Right ventricle myocardium superior (tissue), 1 donor: Measurements from ENCODE around the gene OR2B2. TPM values are rescaled to one million over a fixed set of nuclear protein-coding genes. Genes with fewer than 3 reads are reported as not detected.

Experiments
- ATAC-seq: fragments of 200-7000 bp; cut with Tn5 transposase; one replicate; pipeline ENCODE4 v1.9.1; 2020; ENCODE audit warnings: mild to moderate bottlenecking; ENCODE audit not compliant: poor library complexity
- DNase-seq: peaks from one replicate; pipeline ENCODE4 v3.0.0-alpha.2; 2020
- intact Hi-C: fragments of 100-400 bp; cut with DNase I; formaldehyde crosslinking; loops from one replicate; pipeline ENCODE4 v1.11.2; 2022
- total RNA-seq: library from RNA; stranded (reverse); fragmentation: NEBNext Ultra II Directional; extraction: Animal tissue kit (Norgen Biotek cat#: 25700); gene quantifications from one replicate; pipeline ENCODE4 v1.2.1, GENCODE V29; 2021
- donor health status: DM: no; HTN: yes; CAD: no; lungs with severe emphysema.

Gene OR2B2
- total RNA-seq, 1 donor from 2014 or later = not detected

GRCh38 chr6:27872642-27873020, 39.6 kb downstream of the OR2B2 start:
- DNase-seq (no peak), ATAC-seq (no peak)
- intact Hi-C loops = no loop called here

GRCh38 chr6:27871924-27872638, 40.1 kb downstream of the OR2B2 start:
- intact Hi-C loops = no loop called here
- peak; percentile 61 for DNase-seq
- peak; percentile 90 for ATAC-seq

- intact Hi-C loops = no loop called here
- DNase-seq = no peak
- no peak for ATAC-seq
Measured at GRCh38 chr6:27870291-27870870, 41.8 kb downstream of the OR2B2 start.

GRCh38 chr6:27868311-27868710, 43.9 kb downstream of the OR2B2 start:
- ATAC-seq (no peak), DNase-seq (no peak)
- intact Hi-C loops = no loop called here

- no peak for DNase-seq
- intact Hi-C loops = no loop called here
- ATAC-seq = no peak
Measured at GRCh38 chr6:27867945-27868300, 44.3 kb downstream of the OR2B2 start.

GRCh38 chr6:27867051-27867944, 44.9 kb downstream of the OR2B2 start:
- intact Hi-C loops = no loop called here
- peak; percentile 63 for ATAC-seq

GRCh38 chr6:27866357-27867050, 45.7 kb downstream of the OR2B2 start:
- ATAC-seq = peak; percentile 45
- intact Hi-C loops = no loop called here
- no peak for DNase-seq

More at GRCh38 chr6:27867051-27867944, 44.9 kb downstream of the OR2B2 start:
- peak; percentile 85 for DNase-seq

- intact Hi-C loops = no loop called here
- DNase-seq (no peak), ATAC-seq (peak; percentile 4)
Measured at GRCh38 chr6:27865850-27866356, 46.3 kb downstream of the OR2B2 start.

- intact Hi-C loops = no loop called here
Measured at GRCh38 chr6:27864906-27865849, 47.0 kb downstream of the OR2B2 start.

GRCh38 chr6:27863962-27864905, 48.0 kb downstream of the OR2B2 start:
- intact Hi-C loops = no loop called here
- ATAC-seq (peak; percentile 3), DNase-seq (peak; percentile 53)

More at GRCh38 chr6:27864906-27865849, 47.0 kb downstream of the OR2B2 start:
- DNase-seq (peak; percentile 68), ATAC-seq (peak; percentile 94)

GRCh38 chr6:27862396-27863066, 49.7 kb downstream of the OR2B2 start:
- intact Hi-C loops = no loop called here
- DNase-seq = no peak

GRCh38 chr6:27861861-27862260, 50.3 kb downstream of the OR2B2 start:
- ATAC-seq = no peak

More at GRCh38 chr6:27862396-27863066, 49.7 kb downstream of the OR2B2 start:
- no peak for ATAC-seq

GRCh38 chr6:27861276-27861840, 50.8 kb downstream of the OR2B2 start:
- intact Hi-C loops = no loop called here
- ATAC-seq = no peak
- no peak for DNase-seq

More at GRCh38 chr6:27861861-27862260, 50.3 kb downstream of the OR2B2 start:
- intact Hi-C loops = no loop called here
- DNase-seq = no peak
